GM12878 (cell line): ENCODE data around the gene CACNB3. TPM values are rescaled to one million over a fixed set of nuclear protein-coding genes. Genes with fewer than 3 reads are reported as not detected.

Source experiments
- ATF3 ChIP-seq: IDR thresholded peaks from 2 replicates; pipeline ENCODE4 v1.6.1; 2011; ENCODE audit warnings: low read depth, mild to moderate bottlenecking, low read length, moderate library complexity, borderline replicate concordance; ENCODE audit errors: extremely low read depth
- CHD1 ChIP-seq: IDR thresholded peaks from 2 replicates; pipeline ENCODE4 v1.6.1; 2012; ENCODE audit warnings: low read depth, low read length, improper control_type of control experiment
- FOXM1 ChIP-seq: IDR thresholded peaks from 2 replicates; pipeline ENCODE4 v1.6.1; 2012; ENCODE audit warnings: low read depth, mild to moderate bottlenecking, inconsistent platforms, low read length, moderate library complexity
- IRF4 ChIP-seq: IDR thresholded peaks from 2 replicates; pipeline ENCODE4 v1.6.1; 2011; ENCODE audit warnings: low read depth, low read length
- KLF5 ChIP-seq: fragments of 450-650 bp; IDR thresholded peaks from 2 replicates; pipeline ENCODE4 v1.6.1; 2014; ENCODE audit warnings: mild to moderate bottlenecking; ENCODE audit not compliant: partially characterized antibody
- MYB ChIP-seq: fragments of 150-350 bp; IDR thresholded peaks from 2 replicates; pipeline ENCODE4 v1.6.1; 2014; ENCODE audit warnings: mild to moderate bottlenecking, low read depth, low read length, borderline replicate concordance
- SMC3 ChIP-seq: IDR thresholded peaks from 2 replicates; pipeline ENCODE4 v1.6.1; 2011; ENCODE audit warnings: low read length, improper control_type of control experiment, borderline replicate concordance
- USF2 ChIP-seq: IDR thresholded peaks from 2 replicates; pipeline ENCODE4 v1.6.1; 2011; ENCODE audit warnings: low read depth, low read length, improper control_type of control experiment, borderline replicate concordance
- WRNIP1 ChIP-seq: IDR thresholded peaks from 2 replicates; pipeline ENCODE4 v1.6.1; 2011; ENCODE audit warnings: low read depth, low read length, improper control_type of control experiment, borderline replicate concordance
- ZBTB4 ChIP-seq: fragments of 450-650 bp; formaldehyde crosslinking; IDR thresholded peaks from 2 replicates; pipeline ENCODE4 v1.4.0; 2022; ENCODE audit warnings: mild to moderate bottlenecking, moderate library complexity
- polyA plus RNA-seq, 11 experiments: library from polyadenylated mRNA; depleted of rRNA in 4 of 11; unstranded in 6 of 11; stranded (reverse) in 5 of 11; fragments of >200 nt; fragmentation: Nextera tagmentation in 4 of 11; fragmentation: Illumina TruSeq in 1 of 11; extraction: Ambion mirVana in 4 of 11; extraction: Trizol in 1 of 11; gene quantifications; 1 replicate in 1 of 11; 2 replicates in 10 of 11; pipeline versions ENCODE4 v1.2.1 to v1.2.3, GENCODE V29; 2011 to 2016; ENCODE audit warnings: inconsistent platforms in 2 of 11, missing spikeins in 2 of 11, low read depth in 1 of 11
- total RNA-seq, 4 experiments: library from RNA; depleted of rRNA in 3 of 4; stranded (reverse); fragments of >200 nt in 3 of 4; fragmentation: Illumina TruSeq in 1 of 4; extraction: Trizol in 1 of 4; gene quantifications; 2 replicates each; pipeline versions ENCODE4 v1.2.1 to v1.2.3, GENCODE V29; 2013 to 2021

The CACNB3 gene
- total and polyA plus RNA-seq, 10 of the 15 experiments (the other 5 are each of a cell fraction or from before 2014, with no cell fraction given): 0.78 to 5.0 (median 1.7) TPM

DNA sequence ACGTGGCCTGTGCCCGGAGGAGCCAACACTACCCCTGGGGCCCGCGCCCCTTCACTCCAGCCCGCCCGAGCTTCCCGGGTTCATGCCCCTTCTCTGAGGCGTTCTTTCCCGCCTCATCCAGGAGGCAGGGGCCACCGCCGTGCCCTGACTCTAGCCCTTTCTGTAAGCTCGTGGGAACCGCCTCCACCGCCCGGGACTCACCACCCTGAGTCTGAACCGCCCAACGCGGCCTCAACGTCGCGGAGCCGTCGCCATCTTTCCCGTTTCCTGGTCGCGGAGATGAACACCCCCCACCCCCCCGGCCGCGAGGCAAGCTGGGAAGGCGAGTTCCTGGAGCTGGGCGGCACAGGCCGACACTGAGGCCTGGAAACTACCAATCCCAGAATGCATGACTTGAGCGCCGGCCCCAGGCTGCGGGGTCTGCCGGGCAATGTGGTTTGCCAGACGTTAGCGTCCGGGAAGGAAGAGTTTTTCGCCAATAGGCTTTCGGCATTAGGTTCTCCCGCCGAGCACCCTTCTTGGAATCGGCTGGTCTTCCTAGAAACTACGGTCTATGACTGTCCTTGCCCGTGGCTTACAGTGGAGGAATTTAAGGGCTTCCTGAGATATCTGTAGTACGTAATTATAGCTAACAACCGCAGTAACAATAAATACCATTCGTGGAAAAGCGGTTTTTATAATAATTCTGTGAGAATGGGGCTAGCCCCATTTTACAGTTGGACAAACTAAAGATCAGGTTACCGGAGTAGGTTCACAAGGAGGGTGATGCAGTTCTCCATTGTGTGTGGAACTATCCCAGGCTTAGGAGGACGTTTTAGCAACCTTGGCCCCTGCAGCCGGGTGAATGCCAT, 33.8 kb downstream of the CACNB3 start, which contains the start of gene DDX23 (continued):
- TF ChIP-seq ZBTB4 (CRISPR knock-in tag) (no peak), FOXM1 (no peak), KLF5 (no peak), ATF3 (peak; percentile 67; the same call in 1 of the 2 replicates), MYB (no peak), CHD1 (peak; percentile 63; the same call in 1 of the 2 replicates), USF2 (no peak), WRNIP1 (no peak), SMC3 (no peak), IRF4 (peak; percentile 78)
